ENCODE measurements around the gene EPHA5.
A peak's percentile ranks its signal among the peaks of the same experiment; 100 is the strongest.

Gene EPHA5

GRCh38 chr4:65393078-65393477, 277.2 kb downstream of the EPHA5 start:
- no peak for TF ChIP-seq CTCF (IDR thresholded peaks at IDR 0.05; ENCODE audit: low read length, missing control alignments)
- no peak overlapping the region for H3K4me3 ChIP-seq (replicated peaks; ENCODE audit: low read depth, low read length)
- no peak for DNase-seq (ENCODE audit: low read depth)

- no peak for TF ChIP-seq CTCF (IDR thresholded peaks at IDR 0.05; ENCODE audit: low read length, missing control alignments)
- no peak for DNase-seq (ENCODE audit: low read depth)
- H3K4me3 ChIP-seq (replicated peaks; ENCODE audit: low read depth, low read length) = no peak overlapping the region
These were observed 277.8 kb downstream of the EPHA5 start for GRCh38 chr4:65392488-65392887.

- no peak overlapping the region for H3K4me3 ChIP-seq (replicated peaks; ENCODE audit: low read depth, low read length)
- DNase-seq (ENCODE audit: low read depth) = no peak
- no peak for TF ChIP-seq CTCF (IDR thresholded peaks at IDR 0.05; ENCODE audit: low read length, missing control alignments)
These were observed 278.5 kb downstream of the EPHA5 start for GRCh38 chr4:65391814-65392213.

- no peak overlapping the region for H3K4me3 ChIP-seq (replicated peaks; ENCODE audit: low read depth, low read length)
These were observed 278.9 kb downstream of the EPHA5 start for GRCh38 chr4:65391382-65391781.

GRCh38 chr4:65386927-65387326, 283.4 kb downstream of the EPHA5 start:
- no peak for DNase-seq (ENCODE audit: low read depth)
- TF ChIP-seq CTCF (IDR thresholded peaks at IDR 0.05; ENCODE audit: low read length, missing control alignments) = no peak

More at GRCh38 chr4:65391382-65391781, 278.9 kb downstream of the EPHA5 start:
- DNase-seq (ENCODE audit: low read depth) = no peak
- no peak for TF ChIP-seq CTCF (IDR thresholded peaks at IDR 0.05; ENCODE audit: low read length, missing control alignments)

GRCh38 chr4:65383589-65384305, 286.5 kb downstream of the EPHA5 start:
- no peak for TF ChIP-seq CTCF (IDR thresholded peaks at IDR 0.05; ENCODE audit: low read length, missing control alignments)
- DNase-seq (ENCODE audit: low read depth) = peak; percentile 28
- no peak overlapping the region for H3K4me3 ChIP-seq (replicated peaks; ENCODE audit: low read depth, low read length)

More at GRCh38 chr4:65386927-65387326, 283.4 kb downstream of the EPHA5 start:
- H3K4me3 ChIP-seq (replicated peaks; ENCODE audit: low read depth, low read length) = no peak overlapping the region

- no peak for TF ChIP-seq CTCF (IDR thresholded peaks at IDR 0.05; ENCODE audit: low read length, missing control alignments)
- no peak overlapping the region for H3K4me3 ChIP-seq (replicated peaks; ENCODE audit: low read depth, low read length)
- DNase-seq (ENCODE audit: low read depth) = no peak
These were observed 288.6 kb downstream of the EPHA5 start for GRCh38 chr4:65381648-65382047.
